ENCODE measurements around the gene SNPH.

SNPH gene

DNA sequence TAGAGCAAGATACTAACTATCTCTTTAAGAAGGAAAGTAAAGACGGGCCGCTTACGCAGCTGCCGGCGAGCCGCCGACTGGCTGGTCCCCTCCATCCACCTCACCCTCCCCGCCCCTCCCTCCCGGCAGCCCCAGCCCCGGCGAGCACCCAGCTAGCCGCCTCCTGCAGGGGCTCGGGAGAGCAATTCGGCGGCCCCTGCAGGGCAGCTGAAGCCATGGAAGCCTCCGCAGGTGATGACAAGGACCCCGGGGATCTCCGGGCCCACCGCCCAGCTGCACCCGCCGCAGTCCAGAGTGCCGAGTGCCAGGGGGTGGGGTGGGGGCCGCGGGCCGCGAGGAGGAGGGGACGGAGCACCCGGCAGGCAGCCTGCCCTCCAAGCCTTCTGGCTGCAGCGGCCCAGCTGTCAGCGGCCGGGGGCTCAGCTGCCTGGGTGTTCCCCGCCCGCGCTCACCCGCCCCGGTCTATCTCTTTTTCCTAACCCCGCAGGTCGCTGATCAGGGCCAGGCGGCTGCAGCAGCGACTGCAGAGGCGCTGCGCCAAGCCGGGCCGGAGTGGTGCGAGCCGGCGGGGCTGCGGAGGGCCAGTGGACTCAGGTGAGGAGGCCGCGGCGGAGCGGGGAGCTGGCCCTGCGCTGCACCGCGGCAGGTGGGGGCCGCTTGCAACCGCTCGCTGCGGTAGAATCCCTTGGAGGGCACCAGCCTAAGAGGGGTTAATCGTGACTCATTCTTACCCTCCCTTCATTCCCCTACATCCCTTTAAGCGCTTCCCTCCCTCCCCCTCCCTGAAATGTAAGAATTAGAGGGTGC lies at the start of gene SNPH (continued):
- TF ChIP-seq WT1 (tag by site-specific recombination; IDR thresholded peaks at IDR 0.05) = peak; percentile 87
- no peak for TF ChIP-seq ZNF473 (tag by site-specific recombination; IDR thresholded peaks at IDR 0.05)
- no peak for TF ChIP-seq SALL2 (tag by site-specific recombination; IDR thresholded peaks at IDR 0.05; ENCODE audit: borderline replicate concordance)
- TF ChIP-seq ZNF2 (tag by site-specific recombination; IDR thresholded peaks at IDR 0.05) = no peak
- TF ChIP-seq ZNF394 (tag by site-specific recombination; IDR thresholded peaks at IDR 0.05; ENCODE audit: borderline replicate concordance) = 0 out of 2 replicates have a peak, but pooled peaks have one; percentile 13
- TF ChIP-seq ZNF561 (tag by site-specific recombination; IDR thresholded peaks at IDR 0.05; ENCODE audit: borderline replicate concordance) = peak; percentile 83
- no peak for TF ChIP-seq ZNF223 (tag by site-specific recombination; IDR thresholded peaks at IDR 0.05)
- no peak for TF ChIP-seq ZNF654 (tag by site-specific recombination; IDR thresholded peaks at IDR 0.05; ENCODE audit: low read depth)
- peak; percentile 41 for TF ChIP-seq ZEB2 (tag by site-specific recombination; IDR thresholded peaks at IDR 0.05)
- peak; percentile 68; the same call in 1 of the 2 replicates for TF ChIP-seq PRDM10 (tag by site-specific recombination; IDR thresholded peaks at IDR 0.05)
- no peak for TF ChIP-seq ZNF560 (tag by site-specific recombination; IDR thresholded peaks at IDR 0.05; ENCODE audit: borderline replicate concordance)
- TF ChIP-seq, protein P1, sequence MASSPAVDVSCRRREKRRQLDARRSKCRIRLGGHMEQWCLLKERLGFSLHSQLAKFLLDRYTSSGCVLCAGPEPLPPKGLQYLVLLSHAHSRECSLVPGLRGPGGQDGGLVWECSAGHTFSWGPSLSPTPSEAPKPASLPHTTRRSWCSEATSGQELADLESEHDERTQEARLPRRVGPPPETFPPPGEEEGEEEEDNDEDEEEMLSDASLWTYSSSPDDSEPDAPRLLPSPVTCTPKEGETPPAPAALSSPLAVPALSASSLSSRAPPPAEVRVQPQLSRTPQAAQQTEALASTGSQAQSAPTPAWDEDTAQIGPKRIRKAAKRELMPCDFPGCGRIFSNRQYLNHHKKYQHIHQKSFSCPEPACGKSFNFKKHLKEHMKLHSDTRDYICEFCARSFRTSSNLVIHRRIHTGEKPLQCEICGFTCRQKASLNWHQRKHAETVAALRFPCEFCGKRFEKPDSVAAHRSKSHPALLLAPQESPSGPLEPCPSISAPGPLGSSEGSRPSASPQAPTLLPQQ (tag by site-specific recombination; IDR thresholded peaks at IDR 0.05) = peak; percentile 58; the same call in 1 of the 2 replicates
- TF ChIP-seq ZNF202 (tag by site-specific recombination; IDR thresholded peaks at IDR 0.05; ENCODE audit: borderline replicate concordance) = no peak
- no peak for TF ChIP-seq ZNF785 (tag by site-specific recombination; IDR thresholded peaks at IDR 0.05)
- TF ChIP-seq ZNF629 (tag by site-specific recombination; IDR thresholded peaks at IDR 0.05) = peak; percentile 51; the same call in 1 of the 2 replicates
- TF ChIP-seq, protein P2, sequence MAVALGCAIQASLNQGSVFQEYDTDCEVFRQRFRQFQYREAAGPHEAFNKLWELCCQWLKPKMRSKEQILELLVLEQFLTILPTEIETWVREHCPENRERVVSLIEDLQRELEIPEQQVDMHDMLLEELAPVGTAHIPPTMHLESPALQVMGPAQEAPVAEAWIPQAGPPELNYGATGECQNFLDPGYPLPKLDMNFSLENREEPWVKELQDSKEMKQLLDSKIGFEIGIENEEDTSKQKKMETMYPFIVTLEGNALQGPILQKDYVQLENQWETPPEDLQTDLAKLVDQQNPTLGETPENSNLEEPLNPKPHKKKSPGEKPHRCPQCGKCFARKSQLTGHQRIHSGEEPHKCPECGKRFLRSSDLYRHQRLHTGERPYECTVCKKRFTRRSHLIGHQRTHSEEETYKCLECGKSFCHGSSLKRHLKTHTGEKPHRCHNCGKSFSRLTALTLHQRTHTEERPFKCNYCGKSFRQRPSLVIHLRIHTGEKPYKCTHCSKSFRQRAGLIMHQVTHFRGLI (tag by site-specific recombination; IDR thresholded peaks at IDR 0.05) = 0 out of 2 replicates have a peak, but pooled peaks have one; percentile 25
- no peak for TF ChIP-seq ZNF623 (tag by site-specific recombination; IDR thresholded peaks at IDR 0.05)
- peak; percentile 78 for TF ChIP-seq ZNF341 (tag by site-specific recombination; IDR thresholded peaks at IDR 0.05; ENCODE audit: low read depth)
- no peak for TF ChIP-seq ZNF266 (tag by site-specific recombination; IDR thresholded peaks at IDR 0.05; ENCODE audit: low read depth)
- TF ChIP-seq ZNF747 (tag by site-specific recombination; IDR thresholded peaks at IDR 0.05) = no peak
- TF ChIP-seq ZNF76 (tag by site-specific recombination; IDR thresholded peaks at IDR 0.05; ENCODE audit: borderline replicate concordance, low read depth) = peak; percentile 66; the same call in 1 of the 2 replicates
- TF ChIP-seq RBAK (tag by site-specific recombination; IDR thresholded peaks at IDR 0.05) = no peak
- peak; percentile 81 for TF ChIP-seq ZXDB (tag by site-specific recombination; IDR thresholded peaks at IDR 0.05)
- TF ChIP-seq SCRT2 (tag by site-specific recombination; IDR thresholded peaks at IDR 0.05) = no peak
- peak; percentile 96 for TF ChIP-seq ZNF398 (tag by site-specific recombination; IDR thresholded peaks at IDR 0.05)
- TF ChIP-seq ZNF596 (tag by site-specific recombination; IDR thresholded peaks at IDR 0.05) = no peak
- no peak for TF ChIP-seq ZBTB1 (tag by site-specific recombination; IDR thresholded peaks at IDR 0.05)
- no peak for TF ChIP-seq PRDM1 (tag by site-specific recombination; IDR thresholded peaks at IDR 0.05)
- 0 out of 2 replicates have a peak, but pooled peaks have one; percentile 37 for TF ChIP-seq ZNF366 (tag by site-specific recombination; conservative IDR thresholded peaks at IDR 0.05)
- no peak for TF ChIP-seq ZNF184 (tag by site-specific recombination; IDR thresholded peaks at IDR 0.05)
- TF ChIP-seq ZNF776 (tag by site-specific recombination; IDR thresholded peaks at IDR 0.05; ENCODE audit: borderline replicate concordance) = no peak
- TF ChIP-seq MYNN (tag by site-specific recombination; IDR thresholded peaks at IDR 0.05; ENCODE audit: borderline replicate concordance) = no peak
